Activated naive CD4-positive, alpha-beta T cell treated with anti-CD3 and anti-CD28 coated beads for 36 hours (primary cell): ENCODE data around the gene TM4SF18. TPM values are rescaled to one million over a fixed set of nuclear protein-coding genes. Genes with fewer than 3 reads are reported as not detected.
"Not testable (repeated sequence)": the region's sequence is repeated elsewhere in the genome, so short reads cannot be mapped to it uniquely, and the experiment has no call there.

Source experiments
- CTCF ChIA-PET: fragments of 350-600 bp; sonication (Branson Sonifier 250); formaldehyde crosslinking; loops from one replicate; lab custom pipeline; 2021; ENCODE audit warnings: antibody characterized with exemption; lab: Charles Lee
- DNase-seq: peaks from one replicate; pipeline ENCODE4 v3.0.0-alpha.2; 2020
- H3K27ac Mint-ChIP-seq: one replicate; pipeline ENCODE4 v1.8.0; 2021; ENCODE audit warnings: mild to moderate bottlenecking, mixed read lengths
- H3K27me3 Mint-ChIP-seq: one replicate; pipeline ENCODE4 v1.8.0; 2021; ENCODE audit warnings: low read depth, mixed read lengths
- H3K36me3 Mint-ChIP-seq: one replicate; pipeline ENCODE4 v1.8.0; 2021; ENCODE audit warnings: low read depth, mixed read lengths
- H3K4me1 Mint-ChIP-seq: one replicate; pipeline ENCODE4 v1.8.0; 2021; ENCODE audit warnings: low read depth, mixed read lengths
- H3K4me3 Mint-ChIP-seq: one replicate; pipeline ENCODE4 v1.8.0; 2021; ENCODE audit warnings: mild to moderate bottlenecking, moderate library complexity, mixed read lengths
- H3K9me3 Mint-ChIP-seq: one replicate; pipeline ENCODE4 v1.8.0; 2021; ENCODE audit warnings: mixed read lengths
- intact Hi-C: fragments of 100-400 bp; cut with micrococcal nuclease; formaldehyde crosslinking; loops from one replicate; pipeline ENCODE4 v1.15.1; 2023
- total RNA-seq, 2 experiments: library from RNA; stranded (reverse); gene quantifications; one replicate each; pipeline ENCODE4 v1.2.3, GENCODE V29; 2021

TM4SF18 gene
- total RNA-seq, 2 experiments from 2014 or later = not detected

GRCh38 chr3:149362366-149362765 lies 28.9 kb upstream of the TM4SF18 start:
- no peak for DNase-seq
- H3K4me3 Mint-ChIP-seq = no peak overlapping the region
- intact Hi-C loops = no loop called here
- CTCF ChIA-PET = interaction anchor here (0.5 to 1.4 kb wide), 2 partner anchors 11 to 149 kb away, joined by 4 read pairs; no protein-coding TSS in a partner anchor
- H3K9me3 Mint-ChIP-seq = no peaks in the 10 kb centered on the region
- H3K4me1 Mint-ChIP-seq = peaks cover 7% of the 10 kb centered on the region
- H3K36me3 Mint-ChIP-seq = no peaks in the 10 kb centered on the region
- H3K27ac Mint-ChIP-seq = no peak overlapping the region
- H3K27me3 Mint-ChIP-seq = peaks cover 8% of the 10 kb centered on the region

DNA sequence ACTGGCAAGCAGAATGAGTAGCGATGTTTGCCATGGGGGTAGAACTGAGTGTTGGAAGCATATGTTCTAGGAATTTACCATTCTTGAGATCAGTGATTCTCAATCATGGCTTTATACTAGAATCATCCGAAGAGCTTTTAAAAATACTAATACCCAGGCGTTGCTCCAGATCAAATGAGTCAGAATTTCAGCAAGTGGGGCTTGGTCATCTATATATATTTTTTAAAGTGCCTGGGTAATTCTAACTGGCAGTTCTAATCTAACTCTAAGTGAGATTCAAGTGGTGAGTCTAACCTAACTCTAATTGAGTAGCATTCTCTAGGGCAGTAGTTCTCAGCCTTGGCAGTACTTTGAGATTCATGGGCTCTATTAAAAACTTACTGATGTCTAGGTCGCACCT lies 23.2 kb upstream of the TM4SF18 start:
- CTCF ChIA-PET = interaction anchor here (0.6 kb wide), 1 partner anchor 124 kb away, joined by 4 read pairs; no protein-coding TSS in a partner anchor
- Mint-ChIP-seq H3K27ac (no peak overlapping the region), H3K36me3 (no peaks in the 10 kb centered on the region), H3K4me3 (no peak overlapping the region), H3K9me3 (no peaks in the 10 kb centered on the region), H3K4me1 (no peaks in the 10 kb centered on the region), H3K27me3 (peaks cover 4% of the 10 kb centered on the region)
- intact Hi-C loops = no loop called here
- no peak for DNase-seq

DNA sequence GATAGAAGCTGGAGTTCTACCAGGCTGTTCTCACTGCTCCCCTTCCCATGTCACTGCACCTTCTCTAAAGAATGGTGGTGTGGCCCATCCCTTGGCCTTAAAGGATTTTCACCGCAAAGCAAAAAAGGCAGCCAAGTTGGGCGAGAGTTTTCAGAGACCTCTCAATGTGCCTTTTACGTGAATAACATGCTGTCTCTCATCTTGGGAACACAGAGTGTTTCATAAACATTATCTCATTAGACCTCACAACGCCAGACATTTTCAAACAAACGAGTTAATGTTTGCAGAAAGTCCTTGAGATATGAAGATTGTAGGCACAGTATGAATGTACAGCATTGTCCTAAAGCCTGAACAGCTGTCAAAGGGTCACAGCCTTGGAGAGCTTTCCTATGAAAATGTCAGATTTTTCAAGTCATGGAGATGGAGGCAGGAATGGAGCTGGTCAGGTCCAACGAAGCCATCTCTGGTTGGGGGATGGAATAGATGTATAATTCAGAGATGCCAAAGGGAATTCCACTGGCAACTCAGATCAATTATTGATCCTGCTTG lies 22.7 kb upstream of the TM4SF18 start:
- Mint-ChIP-seq H3K4me3 (no peak overlapping the region), H3K27me3 (peaks cover 4% of the 10 kb centered on the region), H3K4me1 (no peaks in the 10 kb centered on the region), H3K9me3 (no peaks in the 10 kb centered on the region), H3K27ac (no peak overlapping the region), H3K36me3 (no peaks in the 10 kb centered on the region)
- CTCF ChIA-PET = no interaction called here
- intact Hi-C loops = no loop called here
- no peak for DNase-seq

DNA sequence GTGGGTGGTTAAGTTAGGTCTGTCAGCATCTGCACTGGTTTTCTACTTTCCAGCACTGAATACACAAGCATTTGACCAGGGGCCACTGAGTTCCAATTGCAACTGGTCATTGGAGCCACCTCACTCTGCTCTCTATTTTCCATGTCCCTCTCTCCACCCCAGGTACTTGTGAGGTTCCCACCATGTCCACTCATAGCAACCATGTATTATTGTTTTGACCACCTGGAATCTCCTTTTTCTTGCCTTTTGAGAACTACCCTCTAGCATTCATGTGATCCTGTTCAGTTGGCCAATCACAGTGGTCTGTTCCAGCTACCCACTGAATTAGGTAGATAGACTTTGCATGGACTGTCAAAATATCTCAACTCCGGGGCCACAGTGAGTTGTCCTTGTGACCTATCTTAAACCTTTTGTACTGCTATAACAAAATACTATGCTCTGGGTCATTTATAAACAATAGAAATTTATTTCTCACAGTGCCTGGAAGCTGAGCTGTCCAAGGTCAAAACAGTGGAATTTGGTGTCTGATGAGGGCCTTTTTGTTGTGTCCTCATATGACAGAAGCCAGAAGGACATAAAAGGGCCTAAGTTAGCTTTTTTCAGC lies 20.2 kb upstream of the TM4SF18 start:
- H3K36me3 Mint-ChIP-seq = no peaks in the 10 kb centered on the region
- DNase-seq = no peak
- no peak overlapping the region for H3K27ac Mint-ChIP-seq
- peaks cover 4% of the 10 kb centered on the region for H3K27me3 Mint-ChIP-seq
- no peak overlapping the region for H3K4me3 Mint-ChIP-seq
- no peaks in the 10 kb centered on the region for H3K4me1 Mint-ChIP-seq
- intact Hi-C loops = no loop called here
- CTCF ChIA-PET = interaction anchor here (1.0 to 1.6 kb wide), 3 partner anchors 74 to 388 kb away, joined by 3 to 4 read pairs (median 4); no protein-coding TSS in a partner anchor
- H3K9me3 Mint-ChIP-seq = no peaks in the 10 kb centered on the region

DNA sequence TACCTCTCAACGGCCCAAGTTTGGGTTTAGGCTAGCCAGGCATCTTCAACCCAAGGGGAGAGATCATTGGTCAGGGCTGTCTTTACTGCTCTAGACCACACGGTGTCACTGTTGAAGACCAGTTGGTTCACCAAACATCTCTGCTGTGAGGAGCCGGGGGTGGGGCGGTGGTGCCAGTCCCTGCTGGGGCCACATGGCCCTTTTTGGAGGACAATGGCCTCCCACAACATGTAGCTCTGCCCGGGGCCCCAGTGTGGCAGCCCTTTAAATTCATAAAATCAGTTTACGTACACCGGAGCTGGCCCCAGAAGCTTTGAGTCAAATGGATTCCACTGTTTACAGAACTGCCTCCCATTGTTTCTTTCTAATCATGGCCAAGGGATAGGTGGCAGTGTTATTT lies 19.1 kb upstream of the TM4SF18 start:
- DNase-seq = peak; percentile 33
- Mint-ChIP-seq H3K4me3 (no peak overlapping the region), H3K27ac (no peak overlapping the region), H3K36me3 (no peaks in the 10 kb centered on the region), H3K27me3 (peaks cover 6% of the 10 kb centered on the region), H3K4me1 (no peaks in the 10 kb centered on the region), H3K9me3 (no peaks in the 10 kb centered on the region)
- intact Hi-C loops = loop anchor here (1.0 kb wide), 1 partner anchor 128 kb away; no protein-coding TSS in a partner anchor
- CTCF ChIA-PET = interaction anchor here (1.0 to 1.6 kb wide), 3 partner anchors 73 to 387 kb away, joined by 3 to 4 read pairs (median 4); no protein-coding TSS in a partner anchor

- H3K9me3 Mint-ChIP-seq = no peaks in the 10 kb centered on the region
- peaks cover 22% of the 10 kb centered on the region for H3K27me3 Mint-ChIP-seq
- no peak overlapping the region for H3K4me3 Mint-ChIP-seq
- H3K27ac Mint-ChIP-seq = no peak overlapping the region
- CTCF ChIA-PET = no interaction called here
- no peaks in the 10 kb centered on the region for H3K4me1 Mint-ChIP-seq
- DNase-seq = no peak
- intact Hi-C loops = no loop called here
- H3K36me3 Mint-ChIP-seq = no peaks in the 10 kb centered on the region
These were observed 10.5 kb upstream of the TM4SF18 start for GRCh38 chr3:149343951-149344350.

DNA sequence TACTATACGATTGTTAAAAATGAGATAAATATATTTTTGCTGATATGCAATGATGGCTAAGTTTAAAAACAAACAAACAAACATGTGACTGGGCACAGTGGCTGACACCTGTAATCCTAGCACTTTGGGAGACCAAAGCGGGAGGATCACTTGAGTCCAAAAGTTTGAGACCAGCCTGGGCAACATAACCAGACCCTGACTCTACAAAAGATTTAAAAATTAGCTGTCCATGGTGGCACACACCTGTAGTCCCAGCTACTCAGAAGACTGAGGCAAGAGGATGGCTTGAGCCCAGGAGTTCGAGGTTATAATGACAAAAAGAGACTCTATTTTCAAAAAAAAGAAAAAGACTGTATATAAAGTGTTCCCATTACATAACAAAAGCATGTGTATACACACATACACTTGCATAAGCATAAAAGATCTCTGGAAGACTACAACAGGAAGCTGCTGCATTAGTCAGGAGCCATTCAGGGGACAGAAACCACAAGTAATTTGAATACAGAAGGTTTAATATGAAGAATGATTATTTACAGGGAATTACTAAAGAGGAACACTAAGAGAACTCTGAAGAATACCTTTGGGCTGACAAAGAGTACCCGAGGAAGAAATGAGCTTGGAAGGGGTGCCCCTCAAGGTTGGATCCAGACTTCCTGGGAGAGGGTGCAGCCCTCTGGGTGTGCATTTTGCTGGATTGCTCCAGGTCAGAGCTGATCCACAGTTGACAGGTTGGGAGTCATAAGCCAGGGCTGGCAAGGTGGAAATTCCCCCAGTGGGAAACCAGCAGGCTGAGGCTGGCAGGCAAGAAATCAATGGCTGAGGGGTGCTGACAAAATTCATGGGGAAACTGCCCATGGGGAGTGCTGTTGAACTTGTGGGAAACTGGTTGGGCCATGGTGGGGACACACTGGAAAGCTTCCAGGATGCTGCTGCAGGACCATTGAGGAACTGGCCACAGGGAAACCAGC lies 9.3 kb upstream of the TM4SF18 start:
- CTCF ChIA-PET = no interaction called here
- Mint-ChIP-seq H3K9me3 (no peaks in the 10 kb centered on the region), H3K4me1 (no peaks in the 10 kb centered on the region), H3K27ac (no peak overlapping the region), H3K4me3 (no peak overlapping the region), H3K36me3 (no peaks in the 10 kb centered on the region), H3K27me3 (peaks cover 17% of the 10 kb centered on the region)
- no peak for DNase-seq
- intact Hi-C loops = no loop called here

DNA sequence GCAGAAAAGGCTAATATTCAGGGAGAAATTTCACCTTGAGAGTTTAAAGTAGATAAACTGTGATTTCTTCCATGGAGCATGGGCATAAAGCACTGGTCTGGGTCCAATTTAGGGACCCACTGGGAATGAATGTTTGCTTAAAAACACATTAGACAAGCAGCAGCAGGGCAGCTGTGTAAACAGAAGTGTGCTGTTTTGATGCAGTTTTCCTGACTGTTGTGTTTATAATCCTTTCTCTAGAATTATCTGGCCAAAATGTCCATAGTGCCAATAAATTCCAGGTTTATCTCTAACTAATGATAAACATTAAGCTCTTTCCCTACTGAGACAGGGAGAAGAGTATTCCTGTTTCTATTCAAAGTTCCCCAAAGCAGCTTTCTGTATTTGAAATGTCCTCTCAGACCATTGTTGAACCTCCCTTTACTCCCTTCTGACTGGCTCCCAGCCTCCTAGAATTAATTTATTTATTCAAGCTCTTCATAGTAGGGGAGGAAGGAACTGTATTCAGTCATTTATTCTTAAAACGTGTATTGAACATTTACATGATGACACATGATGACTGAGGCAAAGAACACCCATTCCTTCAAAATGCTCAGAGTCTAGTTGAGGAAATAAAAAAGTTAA lies 7.0 kb upstream of the TM4SF18 start:
- Mint-ChIP-seq H3K36me3 (no peaks in the 10 kb centered on the region), H3K9me3 (no peaks in the 10 kb centered on the region), H3K4me1 (no peaks in the 10 kb centered on the region), H3K27me3 (peaks cover 10% of the 10 kb centered on the region), H3K27ac (no peak overlapping the region), H3K4me3 (no peak overlapping the region)
- intact Hi-C loops = no loop called here
- no peak for DNase-seq
- CTCF ChIA-PET = no interaction called here

DNA sequence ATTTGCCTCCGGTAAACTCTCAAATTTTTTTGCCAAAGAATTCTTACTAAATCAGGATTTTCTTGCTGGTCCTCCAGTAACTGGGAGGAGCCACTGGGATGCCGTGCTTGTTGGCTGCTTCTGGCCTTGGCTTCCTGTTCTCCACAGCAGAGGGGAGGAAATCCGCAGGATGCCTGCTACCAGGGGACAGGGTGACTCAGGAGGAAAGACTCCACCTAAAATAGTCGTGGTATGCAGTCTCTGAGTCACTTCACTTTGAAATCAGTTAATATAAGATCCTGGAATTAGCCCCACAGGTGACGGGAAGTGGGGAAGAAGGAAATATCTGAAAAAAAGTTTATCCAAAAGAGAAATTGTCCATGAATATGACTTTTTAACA lies 6.5 kb upstream of the TM4SF18 start:
- intact Hi-C loops = no loop called here
- no peak for DNase-seq
- H3K27me3 Mint-ChIP-seq = peaks cover 10% of the 10 kb centered on the region
- H3K4me1 Mint-ChIP-seq = no peaks in the 10 kb centered on the region
- CTCF ChIA-PET = no interaction called here
- H3K36me3 Mint-ChIP-seq = no peaks in the 10 kb centered on the region
- no peaks in the 10 kb centered on the region for H3K9me3 Mint-ChIP-seq
- no peak overlapping the region for H3K27ac Mint-ChIP-seq
- no peak overlapping the region for H3K4me3 Mint-ChIP-seq

- intact Hi-C loops, H3K36me3 Mint-ChIP-seq, H3K27ac Mint-ChIP-seq, H3K9me3 Mint-ChIP-seq, H3K4me1 Mint-ChIP-seq, H3K4me3 Mint-ChIP-seq, DNase-seq, CTCF ChIA-PET: not testable (repeated sequence)
- H3K27me3 Mint-ChIP-seq = peaks cover 10% of the 10 kb centered on the region
These were observed 4.0 kb upstream of the TM4SF18 start for GRCh38 chr3:149337486-149337885.

- CTCF ChIA-PET = no interaction called here
- Mint-ChIP-seq H3K27ac (no peak overlapping the region), H3K27me3 (peaks cover 10% of the 10 kb centered on the region), H3K4me3 (no peak overlapping the region), H3K4me1 (no peaks in the 10 kb centered on the region), H3K9me3 (no peaks in the 10 kb centered on the region), H3K36me3 (no peaks in the 10 kb centered on the region)
- intact Hi-C loops = no loop called here
- no peak for DNase-seq
These were observed 3.5 kb upstream of the TM4SF18 start for GRCh38 chr3:149336925-149337324.

GRCh38 chr3:149332771-149333170 lies 665 bp downstream of the TM4SF18 start:
- DNase-seq = no peak
- Mint-ChIP-seq H3K27me3 (peaks cover 10% of the 10 kb centered on the region), H3K36me3 (no peaks in the 10 kb centered on the region), H3K4me1 (no peaks in the 10 kb centered on the region), H3K4me3 (no peak overlapping the region), H3K9me3 (no peaks in the 10 kb centered on the region), H3K27ac (no peak overlapping the region)
- CTCF ChIA-PET = no interaction called here
- intact Hi-C loops = no loop called here
